Fibroblast of villous mesenchyme (primary cell): ENCODE results near the gene PHKG1. TPM values are rescaled to one million over a fixed set of nuclear protein-coding genes. Genes with fewer than 3 reads are reported as not detected.
A peak's percentile ranks its signal among the peaks of the same experiment; 100 is the strongest.
"Not testable (repeated sequence)": the region's sequence is repeated elsewhere in the genome, so short reads cannot be mapped to it uniquely, and the experiment has no call there.

ENCODE experiments used
- DNase-seq: peaks from one replicate; pipeline ENCODE4 v3.0.0-alpha.2; 2010; ENCODE audit warnings: low read depth
- H3K4me3 ChIP-seq: 2 replicates; pipeline ENCODE4 v1.5.1; 2011; ENCODE audit warnings: low read depth, mild to moderate bottlenecking, low read length
- total RNA-seq: library from RNA; depleted of rRNA; stranded (reverse); fragments of >200 nt; gene quantifications from 2 replicates; pipeline ENCODE4 v1.2.3, GENCODE V29; 2012
- TF ChIP-seq, protein P1 (sequence below): IDR thresholded peaks from 2 replicates; pipeline ENCODE4 v1.5.1; 2012; ENCODE audit warnings: low read depth, mild to moderate bottlenecking, low read length; ENCODE audit not compliant: insufficient read depth

Gene PHKG1
- total RNA-seq, 1 donor = 0.43 TPM

DNA sequence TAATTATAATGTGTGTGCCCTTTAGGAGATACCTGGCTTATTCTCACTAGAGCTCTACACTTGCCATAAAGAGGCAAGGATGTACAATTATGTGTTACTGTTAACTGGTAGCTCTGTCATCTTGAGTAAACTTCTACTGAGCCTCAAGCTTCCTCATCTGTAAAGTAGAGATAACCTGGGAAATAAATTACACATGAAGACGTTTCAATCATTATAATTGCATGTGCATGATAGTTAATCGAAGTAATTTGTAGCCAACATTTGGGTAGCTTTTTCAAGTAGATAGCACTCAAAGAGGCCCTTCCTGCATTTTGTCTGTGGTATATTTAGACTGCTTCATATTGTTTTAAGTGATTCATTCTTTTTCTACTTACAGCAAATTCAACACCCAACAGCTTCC, 38.8 kb downstream of the PHKG1 start:
- H3K4me3 ChIP-seq = no peak overlapping the region
- TF ChIP-seq, protein P1, sequence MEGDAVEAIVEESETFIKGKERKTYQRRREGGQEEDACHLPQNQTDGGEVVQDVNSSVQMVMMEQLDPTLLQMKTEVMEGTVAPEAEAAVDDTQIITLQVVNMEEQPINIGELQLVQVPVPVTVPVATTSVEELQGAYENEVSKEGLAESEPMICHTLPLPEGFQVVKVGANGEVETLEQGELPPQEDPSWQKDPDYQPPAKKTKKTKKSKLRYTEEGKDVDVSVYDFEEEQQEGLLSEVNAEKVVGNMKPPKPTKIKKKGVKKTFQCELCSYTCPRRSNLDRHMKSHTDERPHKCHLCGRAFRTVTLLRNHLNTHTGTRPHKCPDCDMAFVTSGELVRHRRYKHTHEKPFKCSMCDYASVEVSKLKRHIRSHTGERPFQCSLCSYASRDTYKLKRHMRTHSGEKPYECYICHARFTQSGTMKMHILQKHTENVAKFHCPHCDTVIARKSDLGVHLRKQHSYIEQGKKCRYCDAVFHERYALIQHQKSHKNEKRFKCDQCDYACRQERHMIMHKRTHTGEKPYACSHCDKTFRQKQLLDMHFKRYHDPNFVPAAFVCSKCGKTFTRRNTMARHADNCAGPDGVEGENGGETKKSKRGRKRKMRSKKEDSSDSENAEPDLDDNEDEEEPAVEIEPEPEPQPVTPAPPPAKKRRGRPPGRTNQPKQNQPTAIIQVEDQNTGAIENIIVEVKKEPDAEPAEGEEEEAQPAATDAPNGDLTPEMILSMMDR = no peak
- DNase-seq = no peak

DNA sequence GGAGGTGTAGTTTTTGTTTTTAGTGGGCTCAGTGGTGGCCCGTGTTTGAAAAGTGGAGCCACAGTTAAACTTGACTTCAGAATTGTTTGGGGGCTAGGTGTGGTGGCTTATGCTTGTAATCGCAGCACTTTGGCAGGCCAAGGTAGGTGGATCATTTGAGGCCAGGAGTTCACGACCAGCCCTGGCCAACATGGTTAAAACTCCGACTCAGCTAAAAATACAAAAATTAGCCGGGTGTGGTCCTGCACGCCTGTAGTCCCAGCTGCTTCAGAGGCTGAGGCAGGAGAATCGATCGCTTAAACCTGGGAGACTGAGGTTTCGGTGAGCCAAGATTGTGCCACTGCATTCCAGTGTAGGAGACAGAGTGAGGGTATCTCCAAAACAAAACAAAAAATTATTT, 39.4 kb downstream of the PHKG1 start:
- DNase-seq = no peak
- TF ChIP-seq, protein P1 = no peak
- H3K4me3 ChIP-seq = no peak overlapping the region

DNA sequence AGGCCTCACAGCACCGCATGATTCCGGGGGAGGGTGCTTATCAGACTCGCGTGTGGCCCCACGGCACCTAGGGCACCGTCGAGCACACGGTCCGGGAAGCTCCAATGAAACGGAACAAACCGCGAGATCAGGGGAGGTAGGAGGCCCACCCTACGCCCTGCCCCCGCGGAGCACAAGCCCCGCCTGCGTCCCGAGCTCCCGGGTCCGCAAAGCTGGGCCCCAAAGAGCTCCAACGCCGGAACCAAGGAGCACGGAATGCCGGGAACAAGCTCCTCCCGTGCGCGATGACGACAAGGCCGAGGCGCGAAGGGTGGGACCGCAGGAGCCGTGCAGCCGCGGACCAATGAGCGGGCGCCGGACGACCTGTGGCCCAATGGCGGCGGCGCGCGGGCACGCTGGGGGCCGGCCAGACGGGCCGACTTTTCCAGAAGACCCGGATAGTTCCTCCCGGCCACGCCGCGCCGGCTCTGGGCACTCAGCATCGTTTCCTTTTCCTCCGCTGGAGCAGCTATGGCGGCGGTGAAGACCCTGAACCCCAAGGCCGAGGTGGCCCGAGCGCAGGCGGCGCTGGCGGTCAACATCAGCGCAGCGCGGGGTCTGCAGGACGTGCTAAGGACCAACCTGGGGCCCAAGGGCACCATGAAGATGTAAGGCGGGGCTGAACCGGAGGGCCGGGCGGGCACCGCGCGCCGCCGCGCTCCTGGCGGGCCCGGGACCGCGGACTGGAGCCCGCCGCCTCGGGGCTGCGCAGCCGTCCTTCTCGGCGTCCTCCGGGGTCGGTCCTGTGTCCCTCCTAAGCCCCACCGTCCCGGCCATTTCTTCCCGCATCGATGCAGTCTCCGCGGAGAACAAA, 41.2 kb downstream of the PHKG1 start, which contains the start of the genes CCT6A and PSPH:
TSS of gene CCT6A (plus strand) at position 427 of the 853 bp plus-strand sequence. CDS start at position 511, 84 bp downstream.
TSS of gene PSPH (minus strand) at position 106 of the 853 bp plus-strand sequence. CDS start 30,232 bp downstream, outside the sequence.
- TF ChIP-seq, protein P1 = no peak

DNA sequence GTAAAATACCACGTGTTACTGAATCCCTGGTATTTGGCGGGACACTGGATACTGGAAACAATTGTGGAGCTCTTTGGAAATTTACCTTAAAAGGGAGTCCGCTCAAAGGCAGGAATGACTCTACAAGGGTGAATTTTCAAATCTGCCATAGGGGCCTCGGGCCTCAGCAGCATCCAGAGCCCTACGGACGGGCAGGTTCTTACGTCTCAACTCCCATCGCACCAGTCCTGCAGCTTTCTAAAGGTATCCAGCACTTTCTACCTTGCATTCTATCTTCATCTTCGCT, 41.8 kb downstream of the PHKG1 start:
- H3K4me3 ChIP-seq = peak overlapping the region; percentile 93
- DNase-seq = no peak
- TF ChIP-seq, protein P1 = no peak

More for the DNA sequence above, 41.2 kb downstream of the PHKG1 start, which contains the start of the genes CCT6A and PSPH:
- H3K4me3 ChIP-seq = peak within 1 kb of the TSS; percentile 93
- DNase-seq = peak; percentile 99

DNA sequence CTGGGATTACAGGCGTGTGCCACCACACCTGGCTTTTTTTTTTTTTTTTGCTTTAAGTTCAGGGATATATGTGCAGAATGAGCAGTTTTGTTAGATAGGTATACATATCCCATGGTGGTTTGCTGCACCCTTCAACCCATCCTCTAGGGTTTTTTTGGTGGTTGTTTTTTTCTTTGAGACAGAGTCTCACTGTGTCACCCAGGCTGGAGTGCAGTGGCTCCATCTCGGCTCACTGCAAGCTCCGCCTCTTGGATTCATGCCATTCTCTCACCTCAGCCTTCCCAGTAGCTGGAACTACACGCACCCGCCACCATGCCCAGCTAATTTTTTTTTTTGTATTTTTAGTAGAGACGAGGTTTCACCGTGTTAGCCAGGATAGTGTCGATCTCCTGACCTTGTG, 44.0 kb downstream of the PHKG1 start:
- DNase-seq, H3K4me3 ChIP-seq: not testable (repeated sequence)

DNA sequence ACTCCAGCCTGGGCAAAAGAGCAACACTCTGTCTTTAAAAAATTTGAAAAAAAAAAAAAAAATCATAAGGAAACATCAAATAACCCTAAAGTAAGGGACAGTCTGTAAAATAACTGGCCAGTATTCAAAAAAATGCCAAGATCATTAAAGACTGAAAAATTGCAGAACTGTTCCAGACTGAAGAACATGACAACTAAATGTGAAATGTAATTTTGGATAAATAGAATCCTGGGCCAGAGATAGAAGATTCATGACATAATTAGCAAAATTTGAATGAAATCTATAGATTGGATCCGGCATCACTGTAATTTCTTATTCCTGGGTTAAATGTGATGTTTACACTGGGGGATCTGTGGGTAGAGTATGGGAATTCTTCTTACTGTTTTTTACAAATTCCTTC, 44.5 kb downstream of the PHKG1 start:
- no peak for DNase-seq
- no peak overlapping the region for H3K4me3 ChIP-seq
- TF ChIP-seq, protein P1 = no peak

DNA sequence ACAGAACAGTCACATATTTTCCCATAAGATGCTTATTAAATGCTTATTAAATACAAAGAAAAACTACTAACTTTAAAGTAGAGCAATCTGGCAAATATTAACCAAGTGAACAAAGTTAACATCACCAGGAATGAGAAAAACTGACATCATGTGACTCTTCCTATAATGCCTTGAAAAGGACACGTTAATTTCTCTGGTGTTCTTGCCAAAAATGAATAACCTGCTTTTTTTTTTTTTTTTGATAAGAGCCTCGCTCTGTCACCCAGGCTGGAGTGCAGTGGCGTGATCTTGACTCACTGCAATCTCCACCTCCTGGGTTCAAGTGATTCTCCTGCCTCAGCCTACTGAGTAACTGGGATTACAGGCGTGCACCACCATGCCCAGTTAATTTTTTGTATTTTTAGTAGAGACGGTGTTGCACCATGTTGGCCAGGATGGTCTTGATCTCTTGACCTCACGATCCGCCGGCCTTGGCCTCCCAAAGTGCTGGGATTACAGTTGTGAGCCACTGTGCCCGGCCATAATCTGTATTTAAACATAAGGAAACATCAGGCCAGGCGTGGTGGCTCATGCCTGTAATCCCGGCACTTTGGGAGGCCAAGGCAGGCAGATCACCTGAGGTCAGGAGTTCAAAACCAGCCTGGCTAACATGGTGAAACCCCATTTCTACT, 45.2 kb downstream of the PHKG1 start:
- peak; percentile 55 for DNase-seq
- not testable (repeated sequence) for H3K4me3 ChIP-seq
